ENCODE results near the gene SLC39A11.

The SLC39A11 gene

GRCh38 chr17:72730077-72730476 is 362.4 kb downstream of the SLC39A11 start:
- POLR2A ChIA-PET, result no interaction called here
- no peak for DNase-seq (ENCODE audit: extremely low spot score)
- TF ChIP-seq, protein P1, sequence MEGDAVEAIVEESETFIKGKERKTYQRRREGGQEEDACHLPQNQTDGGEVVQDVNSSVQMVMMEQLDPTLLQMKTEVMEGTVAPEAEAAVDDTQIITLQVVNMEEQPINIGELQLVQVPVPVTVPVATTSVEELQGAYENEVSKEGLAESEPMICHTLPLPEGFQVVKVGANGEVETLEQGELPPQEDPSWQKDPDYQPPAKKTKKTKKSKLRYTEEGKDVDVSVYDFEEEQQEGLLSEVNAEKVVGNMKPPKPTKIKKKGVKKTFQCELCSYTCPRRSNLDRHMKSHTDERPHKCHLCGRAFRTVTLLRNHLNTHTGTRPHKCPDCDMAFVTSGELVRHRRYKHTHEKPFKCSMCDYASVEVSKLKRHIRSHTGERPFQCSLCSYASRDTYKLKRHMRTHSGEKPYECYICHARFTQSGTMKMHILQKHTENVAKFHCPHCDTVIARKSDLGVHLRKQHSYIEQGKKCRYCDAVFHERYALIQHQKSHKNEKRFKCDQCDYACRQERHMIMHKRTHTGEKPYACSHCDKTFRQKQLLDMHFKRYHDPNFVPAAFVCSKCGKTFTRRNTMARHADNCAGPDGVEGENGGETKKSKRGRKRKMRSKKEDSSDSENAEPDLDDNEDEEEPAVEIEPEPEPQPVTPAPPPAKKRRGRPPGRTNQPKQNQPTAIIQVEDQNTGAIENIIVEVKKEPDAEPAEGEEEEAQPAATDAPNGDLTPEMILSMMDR (IDR thresholded peaks at IDR 0.05; ENCODE audit: control extremely low read depth, extremely low read depth, low read depth, missing control alignments), result no peak
- CTCF ChIA-PET, result interaction anchor here (1.4 to 1.6 kb wide), 2 partner anchors 13 to 17 kb away, joined by 3 to 4 read pairs; no protein-coding TSS in a partner anchor

- CTCF ChIA-PET, result interaction anchor here (0.7 to 5.8 kb wide), 52 partner anchors 9 to 681 kb away, joined by 3 to 102 read pairs (median 5); partner anchors contain the start of gene SSTR2
- POLR2A ChIA-PET, result no interaction called here
- peak; percentile 79 for DNase-seq (ENCODE audit: extremely low spot score)
- TF ChIP-seq, protein P1 (IDR thresholded peaks at IDR 0.05; ENCODE audit: control extremely low read depth, extremely low read depth, low read depth, missing control alignments), result no peak
Measured at GRCh38 chr17:72726936-72727335, 365.6 kb downstream of the SLC39A11 start.

DNA sequence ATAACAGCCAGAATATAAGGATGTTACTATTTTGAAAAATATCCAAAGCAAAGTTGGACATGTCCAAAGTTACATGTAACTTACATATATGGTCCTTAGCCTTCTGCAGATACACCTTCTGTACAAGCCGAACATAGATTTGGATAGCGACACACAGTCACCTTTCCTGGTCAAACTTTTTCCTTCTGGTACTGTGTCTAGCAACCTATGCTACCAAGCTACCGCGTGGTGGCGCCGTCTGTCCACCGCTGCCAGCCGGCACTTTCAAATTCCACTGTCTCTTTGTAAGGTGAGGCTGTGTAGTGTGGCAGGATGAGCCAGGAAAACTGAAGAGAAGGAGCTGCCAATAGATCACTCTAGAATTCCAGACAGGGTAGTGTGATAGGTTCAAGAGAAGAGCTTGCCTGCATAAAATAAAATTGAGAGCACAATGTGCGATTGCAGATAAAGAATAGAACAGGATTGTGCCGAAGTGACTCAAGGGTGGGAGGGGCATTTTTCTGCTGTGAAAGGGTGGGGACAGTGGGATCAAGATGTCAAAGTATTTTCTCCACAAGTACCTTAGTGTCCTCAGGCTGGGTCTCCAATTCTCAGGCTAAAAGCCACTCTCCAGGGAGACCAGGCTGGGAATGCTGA is 366.9 kb downstream of the SLC39A11 start:
- POLR2A ChIA-PET, result no interaction called here
- CTCF ChIA-PET, result interaction anchor here (0.7 to 5.8 kb wide), 41 partner anchors 9 to 704 kb away, joined by 3 to 102 read pairs (median 4); partner anchors contain the start of gene SSTR2
- peak; percentile 58 for DNase-seq (ENCODE audit: extremely low spot score)
- TF ChIP-seq, protein P1 (IDR thresholded peaks at IDR 0.05; ENCODE audit: control extremely low read depth, extremely low read depth, low read depth, missing control alignments), result peak; percentile 86

DNA sequence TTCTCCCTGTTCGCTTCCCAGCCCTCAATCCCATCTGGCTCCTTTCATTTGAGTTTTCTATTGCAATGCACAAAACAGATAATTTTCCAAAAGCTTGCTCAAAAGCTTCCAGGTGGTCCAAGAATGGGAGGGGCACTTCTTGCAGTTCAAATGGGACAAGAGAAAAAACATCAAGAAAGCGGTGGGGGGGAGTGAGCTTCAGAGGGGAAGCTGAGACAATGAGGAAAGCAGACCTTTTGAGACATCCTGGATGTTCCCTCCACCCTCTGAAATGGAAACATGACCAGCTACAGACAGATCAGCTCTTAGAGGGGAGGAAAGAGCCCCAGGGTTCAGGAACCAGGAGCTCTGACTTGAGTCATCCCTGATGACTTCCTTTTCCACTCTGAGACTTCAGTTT is 368.2 kb downstream of the SLC39A11 start:
- TF ChIP-seq, protein P1 (IDR thresholded peaks at IDR 0.05; ENCODE audit: control extremely low read depth, extremely low read depth, low read depth, missing control alignments), result no peak
- DNase-seq (ENCODE audit: extremely low spot score), result no peak
- ChIA-PET CTCF (interaction anchor here (1.4 to 5.8 kb wide), 14 partner anchors 9 to 646 kb away, joined by 3 to 102 read pairs (median 8); no protein-coding TSS in a partner anchor), POLR2A (no interaction called here)

GRCh38 chr17:72723711-72724110 is 368.8 kb downstream of the SLC39A11 start:
- ChIA-PET POLR2A (no interaction called here), CTCF (interaction anchor here (1.4 to 5.8 kb wide), 6 partner anchors 8 to 646 kb away, joined by 3 to 102 read pairs (median 83); no protein-coding TSS in a partner anchor)
- no peak for DNase-seq (ENCODE audit: extremely low spot score)
- TF ChIP-seq, protein P1 (IDR thresholded peaks at IDR 0.05; ENCODE audit: control extremely low read depth, extremely low read depth, low read depth, missing control alignments), result no peak

GRCh38 chr17:72720494-72720825 is 372.0 kb downstream of the SLC39A11 start:
- POLR2A ChIA-PET, result no interaction called here
- CTCF ChIA-PET, result interaction anchor here (1.6 to 10.0 kb wide), 4 partner anchors 6 to 516 kb away, joined by 3 to 77 read pairs (median 9); no protein-coding TSS in a partner anchor
- TF ChIP-seq, protein P1 (IDR thresholded peaks at IDR 0.05; ENCODE audit: control extremely low read depth, extremely low read depth, low read depth, missing control alignments), result no peak
- DNase-seq (ENCODE audit: extremely low spot score), result no peak

All from GM10248 (cell line).